ENCODE measurements around the gene ASB5.
"Not testable (repeated sequence)": the region's sequence is repeated elsewhere in the genome, so short reads cannot be mapped to it uniquely, and the experiment has no call there.

The ASB5 gene, protein sequence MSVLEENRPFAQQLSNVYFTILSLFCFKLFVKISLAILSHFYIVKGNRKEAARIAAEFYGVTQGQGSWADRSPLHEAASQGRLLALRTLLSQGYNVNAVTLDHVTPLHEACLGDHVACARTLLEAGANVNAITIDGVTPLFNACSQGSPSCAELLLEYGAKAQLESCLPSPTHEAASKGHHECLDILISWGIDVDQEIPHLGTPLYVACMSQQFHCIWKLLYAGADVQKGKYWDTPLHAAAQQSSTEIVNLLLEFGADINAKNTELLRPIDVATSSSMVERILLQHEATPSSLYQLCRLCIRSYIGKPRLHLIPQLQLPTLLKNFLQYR

GRCh38 chr4:176268963-176269362 lies at the start of gene ASB5:
ASB5 (minus strand) TSS chr4:176269222; CDS start chr4:176269108, 114 bp downstream.
- no peak for DNase-seq

- DNase-seq: no peak
Observed at GRCh38 chr4:176313596-176314336, 44.7 kb upstream of the ASB5 start.

DNA sequence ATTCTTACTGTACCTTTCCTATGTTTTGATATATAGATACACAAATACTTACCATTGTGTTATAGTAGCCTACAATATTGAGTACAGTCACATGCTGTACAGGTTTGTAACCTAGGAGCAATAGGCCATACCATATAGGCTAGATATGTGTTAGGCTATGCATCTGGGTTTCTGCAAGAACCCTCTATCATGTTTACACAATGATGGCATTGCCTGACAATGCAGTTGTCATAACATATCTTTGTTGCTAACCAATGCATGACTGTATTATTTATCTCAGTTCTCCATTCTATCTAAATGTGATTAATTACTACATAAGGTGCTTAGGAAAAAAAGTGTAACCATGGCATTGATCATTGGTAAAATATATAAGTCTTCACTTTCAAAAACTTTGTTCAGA lies 40.8 kb upstream of the ASB5 start:
- no peak for DNase-seq

- DNase-seq: no peak
Observed at GRCh38 chr4:176309046-176309445, 40.0 kb upstream of the ASB5 start.

- DNase-seq: no peak
Observed at GRCh38 chr4:176308441-176308840, 39.4 kb upstream of the ASB5 start.

GRCh38 chr4:176307666-176307930 lies 38.6 kb upstream of the ASB5 start:
- DNase-seq: no peak

DNA sequence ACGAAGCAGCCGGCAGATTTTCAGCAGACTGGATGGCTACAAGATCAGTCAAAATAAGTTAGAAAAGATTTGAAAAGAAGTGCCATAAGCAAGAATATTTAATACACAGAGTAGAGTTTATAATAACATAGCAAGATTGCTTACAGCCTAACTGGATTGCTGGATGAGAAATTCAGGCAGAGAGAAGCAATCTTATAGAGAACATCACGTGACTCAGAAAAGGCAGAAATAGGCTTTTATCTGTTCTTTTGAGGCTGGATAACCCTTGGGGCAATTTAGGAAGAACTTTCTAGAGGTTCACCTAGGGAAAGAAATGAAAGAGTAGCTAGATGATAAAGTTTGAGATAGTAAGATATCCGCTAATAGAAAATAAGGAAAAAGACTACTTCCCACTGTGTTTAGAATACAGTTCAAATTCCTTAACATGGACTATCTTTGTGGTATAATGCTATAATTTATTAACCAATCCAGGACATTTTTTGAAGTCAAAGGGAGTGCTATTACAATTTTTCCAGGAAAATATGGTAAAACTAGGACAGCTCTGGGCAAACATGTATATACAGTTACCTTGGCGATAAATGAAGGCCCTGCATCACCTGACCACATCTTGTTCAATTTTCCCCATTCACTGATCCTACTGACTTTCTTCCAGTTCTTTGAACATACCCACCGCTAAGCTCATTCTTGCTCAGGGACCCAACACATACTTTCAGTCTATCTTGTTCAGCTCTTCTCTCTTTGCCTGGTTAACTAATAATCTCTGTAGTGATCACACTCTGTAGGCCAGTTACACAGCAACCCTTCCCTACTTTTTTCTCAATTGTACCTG lies 38.0 kb upstream of the ASB5 start:
- DNase-seq: no peak

GRCh38 chr4:176303938-176304337 lies 34.9 kb upstream of the ASB5 start:
- no peak for DNase-seq

GRCh38 chr4:176302283-176303275 lies 33.6 kb upstream of the ASB5 start:
- DNase-seq: no peak

GRCh38 chr4:176300565-176300964 lies 31.5 kb upstream of the ASB5 start:
- no peak for DNase-seq

GRCh38 chr4:176300036-176300435 lies 31.0 kb upstream of the ASB5 start:
- no peak for DNase-seq

DNA sequence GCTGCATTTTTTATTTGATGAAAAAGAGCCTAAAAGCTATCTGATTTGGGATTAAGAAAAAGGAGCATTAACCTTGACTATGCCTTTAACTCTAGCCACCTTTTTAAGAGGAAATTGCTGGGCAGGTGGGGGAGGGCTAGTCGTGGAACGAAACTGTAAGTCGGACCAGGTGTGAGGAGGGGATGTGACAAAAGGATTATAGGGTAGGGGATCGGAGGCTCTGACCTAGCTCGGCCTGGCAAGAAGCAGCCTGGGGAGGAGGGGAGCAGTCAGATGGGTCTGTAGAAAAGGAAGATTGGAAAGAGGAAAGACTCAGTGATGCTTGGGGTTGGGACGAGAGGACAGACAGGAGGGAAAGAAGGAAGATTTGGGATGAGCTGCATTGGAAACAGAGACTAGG lies 29.6 kb upstream of the ASB5 start:
- DNase-seq: no peak

DNA sequence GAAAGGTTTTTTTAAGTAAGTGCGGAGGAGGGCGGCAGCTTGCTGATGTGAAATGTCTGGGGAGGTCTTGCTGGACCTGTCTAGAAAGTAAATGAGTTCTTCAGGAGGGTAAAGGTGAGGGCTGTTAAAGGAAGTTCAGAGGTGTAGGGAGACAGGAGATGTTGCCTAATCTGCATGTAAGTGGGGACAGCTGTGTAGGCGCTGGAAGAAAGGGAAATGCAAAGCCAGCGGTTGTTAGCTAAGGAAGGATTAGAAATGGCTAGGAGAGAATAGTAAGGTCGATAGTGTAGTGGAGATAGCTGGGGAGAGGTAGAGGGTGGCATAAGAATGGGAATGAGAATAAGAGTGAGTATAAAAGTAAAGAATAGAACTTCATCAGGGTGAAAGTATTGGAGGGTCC lies 26.9 kb upstream of the ASB5 start:
- DNase-seq: not testable (repeated sequence)

DNA sequence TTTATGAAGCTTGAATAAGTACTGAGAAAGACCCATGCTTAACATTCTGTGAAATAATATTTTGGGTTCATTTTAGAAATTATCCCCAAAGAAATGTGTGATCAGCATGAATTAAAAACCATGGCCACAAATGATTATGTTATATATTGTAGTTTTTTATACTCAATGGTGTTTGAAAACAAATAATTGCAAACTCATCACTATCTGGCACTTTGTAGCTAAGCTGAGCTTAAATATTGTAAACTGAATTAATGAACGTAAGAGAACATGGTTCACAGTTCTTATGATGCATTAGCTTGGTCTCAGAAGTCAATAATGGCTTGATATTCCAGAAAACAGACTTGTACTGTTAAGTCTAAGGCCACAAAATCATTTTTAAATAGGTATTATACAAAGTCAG lies 24.6 kb upstream of the ASB5 start:
- DNase-seq: no peak

DNA sequence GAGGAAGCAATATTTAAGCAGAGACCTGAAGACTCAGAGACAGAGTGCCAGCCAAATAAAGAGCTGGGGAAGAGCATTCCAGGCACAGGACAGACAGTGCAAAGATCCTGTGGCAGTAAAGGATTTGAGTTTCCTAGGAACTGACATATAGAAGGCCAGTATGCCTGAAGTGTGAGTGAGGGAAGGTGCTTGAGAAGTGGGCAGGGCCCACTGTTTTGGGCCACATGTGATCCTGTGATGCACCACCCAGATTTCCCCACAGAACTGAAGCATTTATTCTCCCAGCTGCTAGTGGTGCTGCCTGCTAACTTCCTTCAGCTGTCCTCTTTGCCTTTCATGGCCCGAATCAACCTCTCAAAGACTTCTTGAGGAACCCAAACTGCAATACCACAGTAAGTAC lies 23.9 kb upstream of the ASB5 start:
- DNase-seq: no peak

GRCh38 chr4:176291748-176292147 lies 22.7 kb upstream of the ASB5 start:
- no peak for DNase-seq

- DNase-seq: no peak
Observed at GRCh38 chr4:176290520-176290919, 21.5 kb upstream of the ASB5 start.

GRCh38 chr4:176289561-176289960 lies 20.5 kb upstream of the ASB5 start:
- no peak for DNase-seq

GRCh38 chr4:176288020-176288419 lies 19.0 kb upstream of the ASB5 start:
- DNase-seq: no peak

GRCh38 chr4:176287546-176287945 lies 18.5 kb upstream of the ASB5 start:
- no peak for DNase-seq

DNA sequence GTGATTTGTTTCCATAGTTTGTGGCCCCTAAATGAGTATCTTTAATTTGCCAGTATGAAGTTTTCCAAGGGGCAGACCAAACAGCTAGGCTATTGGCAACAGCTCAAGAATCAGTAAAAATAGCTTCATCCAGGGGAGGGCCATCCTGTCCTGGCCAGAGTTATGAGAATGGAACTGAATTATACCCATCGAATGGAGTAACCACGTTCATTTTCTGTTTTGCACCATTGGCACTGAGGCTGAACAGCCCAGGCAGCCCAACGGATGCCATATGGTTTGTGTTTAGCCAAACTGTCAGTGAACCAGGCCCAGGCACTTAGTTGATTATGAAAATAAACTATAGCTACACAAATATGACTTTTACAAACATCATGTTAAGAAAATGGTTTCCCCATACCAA lies 17.7 kb upstream of the ASB5 start:
- DNase-seq: no peak

DNA sequence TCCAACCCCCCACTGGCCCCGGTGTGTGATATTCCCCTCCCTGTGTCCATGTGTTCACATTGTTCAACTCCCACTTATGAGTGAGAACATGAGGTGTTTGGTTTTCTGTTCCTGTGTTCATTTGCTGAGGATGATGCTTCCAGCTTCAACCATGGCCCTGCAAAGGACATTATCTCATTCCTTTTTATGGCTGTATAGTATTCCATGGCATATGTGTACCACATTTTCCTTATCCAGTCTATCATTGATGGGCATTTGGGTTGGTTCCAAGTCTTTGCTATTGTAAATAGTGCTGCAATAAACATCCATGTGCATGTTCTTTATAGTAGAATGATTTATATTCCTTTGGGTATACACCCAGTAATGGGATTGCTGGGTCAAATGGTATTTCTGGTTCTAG lies 10.5 kb upstream of the ASB5 start:
- not testable (repeated sequence) for DNase-seq

All from stimulated activated naive CD4-positive, alpha-beta T cell treated with Interleukin-2 at 50 U/mL for 16 hours (primary cell).